Measurements from ENCODE around the gene PLA2G4A. TPM values are rescaled to one million over a fixed set of nuclear protein-coding genes. Genes with fewer than 3 reads are reported as not detected.

The PLA2G4A gene
- total and polyA plus RNA-seq, 2 experiments from 2014 or later: 1.1 to 3.8 TPM

DNA sequence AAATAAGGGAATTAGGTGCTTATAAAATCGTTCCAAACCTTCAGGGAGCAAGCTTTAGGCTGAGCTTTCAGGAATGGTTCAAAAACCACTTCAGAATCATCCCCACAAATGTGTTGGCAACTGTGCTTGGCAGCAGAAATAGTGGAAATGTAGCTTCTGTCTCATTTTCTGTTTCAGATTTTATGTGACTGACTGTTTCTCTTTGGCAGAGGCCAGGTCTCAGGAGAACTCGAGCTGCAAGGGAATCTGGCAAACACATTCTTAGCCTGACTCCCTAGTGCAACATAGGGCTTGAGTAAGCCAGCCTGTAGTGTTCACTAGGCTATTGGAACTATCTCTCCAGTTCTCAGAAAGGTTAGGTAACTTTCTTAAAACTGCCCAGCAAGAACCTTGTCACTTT lies 128.6 kb downstream of the PLA2G4A start:
- H3K4me1 ChIP-seq (ENCODE audit: insufficient read depth): peaks cover 9% of the 10 kb centered on the region
- H3K9me2 ChIP-seq (ENCODE audit: insufficient read depth): no peaks in the 10 kb centered on the region
- ATAC-seq (no peak), DNase-seq (ENCODE audit: low spot score) (no peak)
- H3F3A ChIP-seq (replicated peaks; ENCODE audit: low read depth): no peaks in the 10 kb centered on the region
- H3K27me3 ChIP-seq (ENCODE audit: insufficient read depth): no peaks in the 10 kb centered on the region
- TF ChIP-seq, protein P1, sequence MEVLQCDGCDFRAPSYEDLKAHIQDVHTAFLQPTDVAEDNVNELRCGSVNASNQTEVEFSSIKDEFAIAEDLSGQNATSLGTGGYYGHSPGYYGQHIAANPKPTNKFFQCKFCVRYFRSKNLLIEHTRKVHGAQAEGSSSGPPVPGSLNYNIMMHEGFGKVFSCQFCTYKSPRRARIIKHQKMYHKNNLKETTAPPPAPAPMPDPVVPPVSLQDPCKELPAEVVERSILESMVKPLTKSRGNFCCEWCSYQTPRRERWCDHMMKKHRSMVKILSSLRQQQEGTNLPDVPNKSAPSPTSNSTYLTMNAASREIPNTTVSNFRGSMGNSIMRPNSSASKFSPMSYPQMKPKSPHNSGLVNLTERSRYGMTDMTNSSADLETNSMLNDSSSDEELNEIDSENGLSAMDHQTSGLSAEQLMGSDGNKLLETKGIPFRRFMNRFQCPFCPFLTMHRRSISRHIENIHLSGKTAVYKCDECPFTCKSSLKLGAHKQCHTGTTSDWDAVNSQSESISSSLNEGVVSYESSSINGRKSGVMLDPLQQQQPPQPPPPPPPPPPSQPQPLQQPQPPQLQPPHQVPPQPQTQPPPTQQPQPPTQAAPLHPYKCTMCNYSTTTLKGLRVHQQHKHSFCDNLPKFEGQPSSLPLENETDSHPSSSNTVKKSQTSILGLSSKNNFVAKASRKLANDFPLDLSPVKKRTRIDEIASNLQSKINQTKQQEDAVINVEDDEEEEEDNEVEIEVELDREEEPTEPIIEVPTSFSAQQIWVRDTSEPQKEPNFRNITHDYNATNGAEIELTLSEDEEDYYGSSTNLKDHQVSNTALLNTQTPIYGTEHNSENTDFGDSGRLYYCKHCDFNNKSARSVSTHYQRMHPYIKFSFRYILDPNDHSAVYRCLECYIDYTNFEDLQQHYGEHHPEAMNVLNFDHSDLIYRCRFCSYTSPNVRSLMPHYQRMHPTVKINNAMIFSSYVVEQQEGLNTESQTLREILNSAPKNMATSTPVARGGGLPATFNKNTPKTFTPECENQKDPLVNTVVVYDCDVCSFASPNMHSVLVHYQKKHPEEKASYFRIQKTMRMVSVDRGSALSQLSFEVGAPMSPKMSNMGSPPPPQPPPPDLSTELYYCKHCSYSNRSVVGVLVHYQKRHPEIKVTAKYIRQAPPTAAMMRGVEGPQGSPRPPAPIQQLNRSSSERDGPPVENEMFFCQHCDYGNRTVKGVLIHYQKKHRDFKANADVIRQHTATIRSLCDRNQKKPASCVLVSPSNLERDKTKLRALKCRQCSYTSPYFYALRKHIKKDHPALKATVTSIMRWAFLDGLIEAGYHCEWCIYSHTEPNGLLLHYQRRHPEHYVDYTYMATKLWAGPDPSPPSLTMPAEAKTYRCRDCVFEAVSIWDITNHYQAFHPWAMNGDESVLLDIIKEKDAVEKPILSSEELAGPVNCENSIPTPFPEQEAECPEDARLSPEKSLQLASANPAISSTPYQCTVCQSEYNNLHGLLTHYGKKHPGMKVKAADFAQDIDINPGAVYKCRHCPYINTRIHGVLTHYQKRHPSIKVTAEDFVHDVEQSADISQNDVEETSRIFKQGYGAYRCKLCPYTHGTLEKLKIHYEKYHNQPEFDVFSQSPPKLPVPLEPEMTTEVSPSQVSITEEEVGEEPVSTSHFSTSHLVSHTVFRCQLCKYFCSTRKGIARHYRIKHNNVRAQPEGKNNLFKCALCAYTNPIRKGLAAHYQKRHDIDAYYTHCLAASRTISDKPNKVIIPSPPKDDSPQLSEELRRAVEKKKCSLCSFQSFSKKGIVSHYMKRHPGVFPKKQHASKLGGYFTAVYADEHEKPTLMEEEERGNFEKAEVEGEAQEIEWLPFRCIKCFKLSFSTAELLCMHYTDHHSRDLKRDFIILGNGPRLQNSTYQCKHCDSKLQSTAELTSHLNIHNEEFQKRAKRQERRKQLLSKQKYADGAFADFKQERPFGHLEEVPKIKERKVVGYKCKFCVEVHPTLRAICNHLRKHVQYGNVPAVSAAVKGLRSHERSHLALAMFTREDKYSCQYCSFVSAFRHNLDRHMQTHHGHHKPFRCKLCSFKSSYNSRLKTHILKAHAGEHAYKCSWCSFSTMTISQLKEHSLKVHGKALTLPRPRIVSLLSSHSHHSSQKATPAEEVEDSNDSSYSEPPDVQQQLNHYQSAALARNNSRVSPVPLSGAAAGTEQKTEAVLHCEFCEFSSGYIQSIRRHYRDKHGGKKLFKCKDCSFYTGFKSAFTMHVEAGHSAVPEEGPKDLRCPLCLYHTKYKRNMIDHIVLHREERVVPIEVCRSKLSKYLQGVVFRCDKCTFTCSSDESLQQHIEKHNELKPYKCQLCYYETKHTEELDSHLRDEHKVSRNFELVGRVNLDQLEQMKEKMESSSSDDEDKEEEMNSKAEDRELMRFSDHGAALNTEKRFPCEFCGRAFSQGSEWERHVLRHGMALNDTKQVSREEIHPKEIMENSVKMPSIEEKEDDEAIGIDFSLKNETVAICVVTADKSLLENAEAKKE (CRISPR knock-in tag; IDR thresholded peaks at IDR 0.05): no peak
- TF ChIP-seq CREB1 (CRISPR knock-in tag; IDR thresholded peaks at IDR 0.05; ENCODE audit: low read depth) (no peak), EZH2 (IDR thresholded peaks at IDR 0.05; ENCODE audit: low read depth, unreplicated experiment) (no peak), EZH2phosphoT487 (IDR thresholded peaks at IDR 0.05; ENCODE audit: unreplicated experiment) (no peak), STAT1 (IDR thresholded peaks at IDR 0.05; ENCODE audit: unreplicated experiment) (no peak), REST (IDR thresholded peaks at IDR 0.05; ENCODE audit: unreplicated experiment) (no peak)
- no peak overlapping the region for H3K27ac ChIP-seq (ENCODE audit: low read depth)
- no peaks in the 10 kb centered on the region for H3K79me2 ChIP-seq (replicated peaks; ENCODE audit: insufficient read depth)
- H3K4me3 Mint-ChIP-seq: no peak overlapping the region
- H3K36me3 ChIP-seq (ENCODE audit: insufficient read depth): no peaks in the 10 kb centered on the region
- no peak overlapping the region for H3K27ac Mint-ChIP-seq
- H3K27me3 Mint-ChIP-seq (ENCODE audit: insufficient read depth, low read depth, poor library complexity): no peaks in the 10 kb centered on the region
- H3K4me3 ChIP-seq: no peak overlapping the region
- H4K20me1 ChIP-seq (replicated peaks; ENCODE audit: insufficient read depth): no peaks in the 10 kb centered on the region
- peaks cover 13% of the 10 kb centered on the region; the same call in 2 of the 3 replicates for H3K4me1 Mint-ChIP-seq
- no peaks in the 10 kb centered on the region for H3K9me3 Mint-ChIP-seq
- H3K36me3 Mint-ChIP-seq (ENCODE audit: low read depth): no peaks in the 10 kb centered on the region
- H3K4me2 ChIP-seq: no peak overlapping the region
- H2AFZ ChIP-seq: no peak overlapping the region
